ENCODE data around the gene MRFAP1L1.

- TF ChIP-seq SP1 (IDR thresholded peaks at IDR 0.05) (no peak), ELF4 (IDR thresholded peaks at IDR 0.05) (no peak), TARDBP (IDR thresholded peaks at IDR 0.05) (no peak), FOXM1 (IDR thresholded peaks at IDR 0.05; ENCODE audit: borderline replicate concordance) (no peak), BHLHE40 (IDR thresholded peaks at IDR 0.05; ENCODE audit: borderline replicate concordance) (no peak), FOXK2 (IDR thresholded peaks at IDR 0.05) (no peak), SUZ12 (IDR thresholded peaks at IDR 0.05) (no peak), HDGF (IDR thresholded peaks at IDR 0.05; ENCODE audit: borderline replicate concordance) (no peak), PKNOX1 (IDR thresholded peaks at IDR 0.05) (no peak), FOXA1 (IDR thresholded peaks at IDR 0.05) (no peak), ZNF384 (IDR thresholded peaks at IDR 0.05) (peak; percentile 55; the same call in 1 of the 2 replicates), ARNT (IDR thresholded peaks at IDR 0.05) (no peak), LEF1 (IDR thresholded peaks at IDR 0.05; ENCODE audit: borderline replicate concordance) (no peak)
These were observed 10.6 kb upstream of the MRFAP1L1 start for GRCh38 chr4:6720202-6720699.

Data from HEK293T (cell line).